Trophoblast cell (in vitro differentiated cells and primary cell): ENCODE measurements around the gene MGA.

Experiments
- DNase-seq, 2 donors: peaks; one replicate each; pipeline ENCODE4 v3.0.0-alpha.2; 2016
- H2AFZ ChIP-seq: 2 replicates; pipeline ENCODE4 v1.6.1; 2013; ENCODE audit warnings: low read length, moderate library complexity, mild to moderate bottlenecking; ENCODE audit not compliant: insufficient read depth, poor library complexity
- H2AK5ac ChIP-seq: 2 replicates; pipeline ENCODE4 v1.6.1; 2013; ENCODE audit warnings: mild to moderate bottlenecking, low read length
- H2BK120ac ChIP-seq: 2 replicates; pipeline ENCODE4 v1.6.1; 2013; ENCODE audit warnings: low read length, mild to moderate bottlenecking, moderate library complexity; ENCODE audit not compliant: insufficient read depth, poor library complexity
- H2BK12ac ChIP-seq: 2 replicates; pipeline ENCODE4 v1.6.1; 2013; ENCODE audit warnings: mild to moderate bottlenecking, low read length, moderate library complexity
- H2BK5ac ChIP-seq: 2 replicates; pipeline ENCODE4 v1.6.1; 2013; ENCODE audit warnings: low read length, low read depth, moderate library complexity, mild to moderate bottlenecking; ENCODE audit not compliant: poor library complexity
- H3K14ac ChIP-seq: 2 replicates; pipeline ENCODE4 v1.6.1; 2013; ENCODE audit warnings: mild to moderate bottlenecking, low read length
- H3K18ac ChIP-seq: 2 replicates; pipeline ENCODE4 v1.6.1; 2013; ENCODE audit warnings: mild to moderate bottlenecking, low read length
- H3K23ac ChIP-seq: 2 replicates; pipeline ENCODE4 v1.6.1; 2013; ENCODE audit warnings: low read length
- H3K27ac ChIP-seq: 2 replicates; pipeline ENCODE4 v1.5.1; 2013; ENCODE audit warnings: low read depth, mild to moderate bottlenecking, inconsistent platforms, low read length, moderate library complexity
- H3K27me3 ChIP-seq: 2 replicates; pipeline ENCODE4 v1.6.1; 2013; ENCODE audit warnings: inconsistent platforms, mild to moderate bottlenecking, low read length, moderate library complexity; ENCODE audit not compliant: insufficient read depth
- H3K36me3 ChIP-seq, 2 experiments: 1 replicate in 1 of 2; 2 replicates in 1 of 2; pipeline ENCODE4 v1.6.1; 2013; ENCODE audit warnings: low read length in 2 of 2, mild to moderate bottlenecking in 2 of 2, moderate library complexity in 1 of 2; ENCODE audit not compliant: insufficient read depth in 2 of 2, control insufficient read depth in 1 of 2
- H3K4ac ChIP-seq: 2 replicates; pipeline ENCODE4 v1.6.1; 2013; ENCODE audit warnings: low read depth, mild to moderate bottlenecking, low read length, moderate library complexity
- H3K4me1 ChIP-seq, 2 experiments: 1 replicate in 1 of 2; 2 replicates in 1 of 2; pipeline ENCODE4 v1.6.1; 2013; ENCODE audit warnings: low read length in 2 of 2, mild to moderate bottlenecking in 2 of 2, moderate library complexity in 1 of 2; ENCODE audit not compliant: insufficient read depth in 2 of 2, control insufficient read depth in 1 of 2
- H3K4me2 ChIP-seq: 2 replicates; pipeline ENCODE4 v1.6.1; 2013; ENCODE audit warnings: inconsistent platforms, mild to moderate bottlenecking, low read length, moderate library complexity
- H3K4me3 ChIP-seq: 2 replicates; pipeline ENCODE4 v1.5.1; 2013; ENCODE audit warnings: mild to moderate bottlenecking, low read depth, low read length, inconsistent platforms
- H3K79me1 ChIP-seq: one replicate; pipeline ENCODE4 v1.6.1; 2013; ENCODE audit warnings: low read length
- H3K79me2 ChIP-seq: 2 replicates; pipeline ENCODE4 v1.6.1; 2013; ENCODE audit warnings: low read length, mild to moderate bottlenecking; ENCODE audit not compliant: control insufficient read depth, insufficient read depth, poor library complexity
- H3K9ac ChIP-seq: 2 replicates; pipeline ENCODE4 v1.6.1; 2013; ENCODE audit warnings: mild to moderate bottlenecking, low read length
- H3K9me3 ChIP-seq: 2 replicates; pipeline ENCODE4 v1.6.1; 2013; ENCODE audit warnings: low read depth, mild to moderate bottlenecking, control low read depth, inconsistent platforms, low read length; ENCODE audit not compliant: insufficient read depth
- H4K12ac ChIP-seq: 2 replicates; pipeline ENCODE4 v1.6.1; 2013; ENCODE audit warnings: low read depth, mild to moderate bottlenecking, low read length, moderate library complexity
- H4K8ac ChIP-seq: 2 replicates; pipeline ENCODE4 v1.6.1; 2013; ENCODE audit warnings: low read depth, mild to moderate bottlenecking, low read length, moderate library complexity
- H4K91ac ChIP-seq: one replicate; pipeline ENCODE4 v1.6.1; 2013; ENCODE audit warnings: low read depth, mild to moderate bottlenecking, low read length, moderate library complexity
- WGBS: extraction: QIAGEN DNeasy Blood & Tissue Kit; methylation state at CpG from one replicate; pipeline ENCODE4 v1.1.7; 2013; ENCODE audit warnings: missing lambda C conversion rate; ENCODE audit not compliant: insufficient read length, insufficient coverage; ENCODE audit errors: extremely low coverage; 5-methylcytosine and 5-hydroxymethylcytosine counted together

The MGA gene

DNA sequence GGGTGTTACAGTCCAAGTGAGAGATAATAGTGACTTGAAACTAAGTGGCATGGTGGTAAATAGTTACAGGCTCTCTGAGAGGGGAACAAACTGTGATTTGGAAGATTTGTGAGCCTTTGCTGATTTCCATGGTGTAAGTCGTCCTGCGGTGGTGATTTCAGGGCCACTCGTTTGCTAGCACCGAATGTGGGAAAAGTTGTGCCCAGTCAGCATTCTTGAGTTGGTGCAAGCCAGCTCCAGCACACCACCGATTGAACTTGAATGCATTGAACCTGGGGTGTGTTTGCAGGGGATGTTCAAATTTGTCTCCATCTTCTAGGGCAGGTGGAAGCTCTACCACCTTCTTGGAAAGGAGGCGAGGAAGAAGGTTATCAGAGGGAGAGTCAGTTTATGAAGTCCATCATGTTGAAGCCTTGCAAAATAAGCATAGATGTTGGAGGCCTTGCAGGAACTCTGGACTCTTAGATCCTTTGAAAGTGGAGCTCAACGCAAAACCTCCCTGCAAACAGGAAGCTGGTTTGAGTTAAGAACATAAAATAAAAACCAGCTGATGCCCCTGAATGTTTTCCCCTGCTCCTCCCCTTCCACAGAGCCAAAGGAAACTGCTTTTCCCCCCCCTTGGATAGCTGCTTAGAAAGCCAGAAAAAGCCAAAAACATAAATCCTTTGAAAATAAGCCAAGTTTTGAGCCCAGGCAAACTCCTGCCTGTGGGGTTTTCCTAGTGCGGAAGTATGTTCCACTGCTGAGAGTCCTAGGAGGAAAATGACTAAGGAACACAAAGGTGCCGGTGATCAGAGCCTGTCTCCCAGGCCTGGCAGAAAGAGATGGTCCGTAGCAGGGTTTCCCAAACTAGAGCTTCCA is 136.0 kb downstream of the MGA start:
- Histone ChIP-seq H3K18ac (no peak overlapping the region), H2BK12ac (no peak overlapping the region), H4K91ac (peak overlapping the region; percentile 40), H3K79me2 (peaks cover 2% of the 10 kb centered on the region), H4K8ac (no peak overlapping the region), H2BK5ac (no peak overlapping the region), H3K27ac (peak overlapping the region; percentile 16), H3K36me3 (peaks cover 3 to 8% of the 10 kb centered on the region in 2 experiments), H3K9ac (no peak overlapping the region), H3K79me1 (peaks cover 22% of the 10 kb centered on the region), H3K14ac (no peak overlapping the region), H3K4me1 (peaks cover 31 to 49% of the 10 kb centered on the region in 2 experiments), H3K4me2 (no peak overlapping the region), H4K12ac (no peak overlapping the region), H3K23ac (no peak overlapping the region), H3K4me3 (no peak overlapping the region), H3K9me3 (no peaks in the 10 kb centered on the region), H2BK120ac (peak overlapping the region; percentile 6), H2AK5ac (no peak overlapping the region), H2AFZ (no peak overlapping the region), H3K27me3 (no peaks in the 10 kb centered on the region), H3K4ac (no peak overlapping the region)
- no CpG with 5 or more reads among the region's 10 CpGs for WGBS
- DNase-seq, result peak; percentile 31 to 38

DNA sequence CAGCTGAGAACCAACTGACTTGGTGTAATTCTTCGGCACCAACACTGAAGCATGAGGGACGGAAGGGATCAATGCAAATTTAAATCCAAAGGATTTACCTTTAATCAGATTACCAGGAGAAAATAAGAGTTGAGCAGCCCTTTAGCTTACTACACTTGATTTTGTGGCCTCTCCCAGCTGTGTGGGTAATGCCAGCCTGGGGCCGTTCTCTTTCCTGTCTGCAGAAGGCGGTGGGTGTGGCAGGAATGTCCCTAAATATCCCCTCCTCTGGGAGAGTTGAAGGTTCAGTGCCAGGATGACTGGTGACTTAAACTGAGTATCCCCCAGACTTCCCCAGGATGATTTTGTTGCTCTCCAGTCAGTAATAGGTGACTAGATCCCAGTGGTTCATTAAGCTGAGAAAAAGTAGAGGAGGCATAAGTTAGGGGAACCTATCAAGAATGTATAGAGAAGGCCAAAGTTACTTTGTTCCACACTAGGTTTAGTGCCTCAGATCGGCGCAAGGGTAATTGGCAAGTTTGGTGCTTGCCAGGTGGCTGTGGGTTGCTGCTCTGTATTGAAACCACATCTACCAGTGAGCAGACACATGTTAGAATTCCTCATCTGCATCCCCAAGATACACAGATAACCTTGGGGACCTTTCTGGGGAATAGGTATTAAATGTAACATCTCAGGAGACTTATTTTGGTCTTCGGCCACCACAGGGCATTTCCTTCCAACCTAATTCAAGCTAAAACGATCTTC is 137.2 kb downstream of the MGA start:
- peak overlapping the region; percentile 52 for H4K91ac ChIP-seq
- no peak overlapping the region for H3K4ac ChIP-seq
- H3K79me2 ChIP-seq, result peaks cover 2% of the 10 kb centered on the region
- H2BK5ac ChIP-seq, result peak overlapping the region; percentile 60
- peaks cover 17% of the 10 kb centered on the region for H3K79me1 ChIP-seq
- no peak overlapping the region for H3K18ac ChIP-seq
- H4K12ac ChIP-seq, result no peak overlapping the region
- no peak overlapping the region for H2BK120ac ChIP-seq
- H3K23ac ChIP-seq, result no peak overlapping the region
- H3K27ac ChIP-seq, result peak overlapping the region; percentile 28
- peak; percentile 40 to 74 for DNase-seq
- no CpG with 5 or more reads among the region's 8 CpGs for WGBS
- H2AK5ac ChIP-seq, result no peak overlapping the region
- H3K27me3 ChIP-seq, result no peaks in the 10 kb centered on the region
- no peaks in the 10 kb centered on the region for H3K9me3 ChIP-seq
- no peak overlapping the region for H3K14ac ChIP-seq
- H3K9ac ChIP-seq, result no peak overlapping the region
- no peak overlapping the region for H4K8ac ChIP-seq
- H3K4me1 ChIP-seq, result peaks cover 27 to 43% of the 10 kb centered on the region in 2 experiments
- H2BK12ac ChIP-seq, result no peak overlapping the region
- H3K4me2 ChIP-seq, result no peak overlapping the region
- no peak overlapping the region for H3K4me3 ChIP-seq
- H2AFZ ChIP-seq, result no peak overlapping the region
- H3K36me3 ChIP-seq, result peaks cover 3 to 8% of the 10 kb centered on the region in 2 experiments

DNA sequence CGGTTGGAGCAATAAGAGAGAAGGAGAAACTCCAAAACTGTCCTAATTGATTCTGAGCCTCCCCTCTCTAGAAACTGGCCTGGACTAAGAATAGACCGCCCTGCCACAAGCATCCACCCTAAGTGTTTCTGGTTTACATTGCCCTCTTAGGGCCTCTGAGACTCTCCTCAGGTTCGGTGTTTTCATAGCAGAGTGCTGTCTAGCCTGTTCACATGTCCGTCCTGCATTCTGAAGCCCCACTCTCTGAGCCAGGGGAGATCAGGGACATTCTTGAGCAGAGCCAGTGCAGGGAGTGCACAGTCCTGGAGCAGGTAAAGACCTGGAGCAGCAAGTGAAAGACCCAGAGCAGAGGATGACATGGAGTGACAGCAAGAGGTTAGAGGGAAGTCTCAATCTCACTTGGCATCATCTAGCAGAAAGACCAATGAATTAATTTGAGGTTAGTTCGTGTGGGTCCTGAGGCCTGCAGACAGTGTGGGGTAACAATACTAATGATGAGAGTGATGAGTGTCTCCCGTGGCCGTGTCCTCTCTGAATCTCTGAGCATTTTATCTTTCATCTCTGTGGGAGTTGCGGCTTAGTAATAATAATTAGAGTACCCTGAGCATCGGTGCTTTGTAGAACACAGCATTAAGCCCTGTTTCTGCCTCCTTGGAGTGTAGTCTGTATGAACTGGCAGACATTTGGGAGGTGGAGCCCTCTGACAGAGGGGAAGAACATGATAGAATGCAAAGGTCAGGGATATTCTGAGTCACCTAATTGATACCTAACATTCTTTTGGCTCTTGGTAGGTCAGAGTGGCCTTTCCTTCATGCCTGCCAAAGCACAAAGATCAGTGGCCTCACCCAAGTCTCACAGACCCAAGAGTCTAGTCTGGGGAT is 138.6 kb downstream of the MGA start:
- H3K4me2 ChIP-seq, result no peak overlapping the region
- H3K9ac ChIP-seq, result no peak overlapping the region
- peaks cover 3 to 8% of the 10 kb centered on the region in 2 experiments for H3K36me3 ChIP-seq
- no CpG with 5 or more reads among the region's 9 CpGs for WGBS
- H3K4ac ChIP-seq, result peak overlapping the region; percentile 19
- H2AK5ac ChIP-seq, result no peak overlapping the region
- H3K4me1 ChIP-seq, result peaks cover 20 to 36% of the 10 kb centered on the region in 2 experiments
- H3K79me2 ChIP-seq, result no peaks in the 10 kb centered on the region
- peak overlapping the region; percentile 14 for H4K8ac ChIP-seq
- no peak overlapping the region for H3K23ac ChIP-seq
- no peak overlapping the region for H3K4me3 ChIP-seq
- peaks cover 13% of the 10 kb centered on the region for H3K79me1 ChIP-seq
- no peak overlapping the region for H2AFZ ChIP-seq
- H4K12ac ChIP-seq, result no peak overlapping the region
- peak overlapping the region; percentile 67 for H2BK12ac ChIP-seq
- H2BK5ac ChIP-seq, result peak overlapping the region; percentile 32
- peak; percentile 30 to 64 for DNase-seq
- peak overlapping the region; percentile 65 for H4K91ac ChIP-seq
- peak overlapping the region; percentile 74 for H2BK120ac ChIP-seq
- H3K18ac ChIP-seq, result peak overlapping the region; percentile 0
- no peaks in the 10 kb centered on the region for H3K9me3 ChIP-seq
- H3K14ac ChIP-seq, result peak overlapping the region; percentile 76
- H3K27ac ChIP-seq, result peak overlapping the region; percentile 54
- no peaks in the 10 kb centered on the region for H3K27me3 ChIP-seq

DNA sequence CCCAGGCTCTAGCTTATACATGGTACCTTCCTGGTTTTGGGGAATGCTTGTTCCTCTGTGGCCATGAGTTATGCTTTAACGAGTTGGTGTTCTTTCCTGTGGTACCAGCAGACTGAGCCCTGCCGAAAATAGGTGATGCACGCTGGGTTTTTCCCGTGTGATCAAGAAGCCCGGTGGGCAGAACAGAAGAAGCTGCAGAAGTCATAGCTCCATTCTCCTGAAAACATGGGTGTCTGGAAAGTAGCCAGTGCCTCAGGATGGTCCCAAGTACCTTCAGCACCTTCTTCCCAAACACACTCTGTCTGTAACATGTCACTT is 139.2 kb downstream of the MGA start:
- peak overlapping the region; percentile 8 for H3K14ac ChIP-seq
- peak overlapping the region; percentile 74 for H2BK120ac ChIP-seq
- H2BK12ac ChIP-seq, result peak overlapping the region; percentile 5
- H3K4me3 ChIP-seq, result no peak overlapping the region
- no CpG with 5 or more reads among the region's 5 CpGs for WGBS
- peak overlapping the region; percentile 19 for H3K4ac ChIP-seq
- H4K91ac ChIP-seq, result peak overlapping the region; percentile 64
- peak overlapping the region; percentile 8 for H4K8ac ChIP-seq
- H3K9me3 ChIP-seq, result no peaks in the 10 kb centered on the region
- peak overlapping the region; percentile 1 for H2AK5ac ChIP-seq
- no peak overlapping the region for H3K9ac ChIP-seq
- peak overlapping the region; percentile 14 for H3K27ac ChIP-seq
- H3K36me3 ChIP-seq, result peaks cover 3 to 8% of the 10 kb centered on the region in 2 experiments
- peak in 1 of 2 donors; percentile 38 for DNase-seq
- no peaks in the 10 kb centered on the region for H3K27me3 ChIP-seq
- H3K79me1 ChIP-seq, result peaks cover 17% of the 10 kb centered on the region
- peak overlapping the region; percentile 32 for H2BK5ac ChIP-seq
- H3K4me2 ChIP-seq, result no peak overlapping the region
- H2AFZ ChIP-seq, result no peak overlapping the region
- no peak overlapping the region for H4K12ac ChIP-seq
- H3K23ac ChIP-seq, result no peak overlapping the region
- peaks cover 26 to 37% of the 10 kb centered on the region in 2 experiments for H3K4me1 ChIP-seq
- H3K79me2 ChIP-seq, result peaks cover under 1% of the 10 kb centered on the region
- peak overlapping the region; percentile 32 for H3K18ac ChIP-seq
